OCI-LY7 (cell line): Measurements from ENCODE around the gene PHF20.
A peak's percentile ranks its signal among the peaks of the same experiment; 100 is the strongest.

Experiments
- CTCF ChIP-seq: fragments of 200-600 bp; sonication (generic); conservative IDR thresholded peaks from 2 replicates; pipeline ENCODE4 v1.5.1; 2014; ENCODE audit warnings: mild to moderate bottlenecking, antibody characterized with exemption, low read length, moderate library complexity, mixed read lengths
- EZH2phosphoT487 ChIP-seq: fragments of 200-600 bp; sonication (generic); IDR thresholded peaks from 2 replicates; pipeline ENCODE4 v1.6.1; 2018; ENCODE audit warnings: low read depth, borderline replicate concordance, mild to moderate bottlenecking, mixed run types, antibody characterized with exemption, low read length, moderate library complexity, mixed read lengths

- TF ChIP-seq CTCF (peak; percentile 58; the same call in 1 of the 2 replicates), EZH2phosphoT487 (no peak)
Measured at GRCh38 chr20:35884541-35884865, 112.7 kb downstream of the PHF20 start.
